Panc1 (cell line): ENCODE measurements around the gene LRRC8E. TPM values are rescaled to one million over a fixed set of nuclear protein-coding genes. Genes with fewer than 3 reads are reported as not detected.

Experiments
- ATAC-seq: fragments of 200-7000 bp; cut with Tn5 transposase; 2 replicates; pipeline ENCODE4 v1.9.1; 2020; ENCODE audit warnings: mild to moderate bottlenecking, moderate library complexity
- BruUV-seq: library from RNA; stranded (reverse); fragments of 400-500 nt; replicated peaks from 2 replicates; lab custom pipeline; 2021; lab: Mats Ljungman, UMichigan
- CTCF ChIA-PET: fragments of 300-600 bp; sonication (Branson Sonifier 250); formaldehyde crosslinking; loops from one replicate; lab custom pipeline; 2022; ENCODE audit warnings: antibody characterized with exemption; lab: Charles Lee
- POLR2A ChIA-PET: fragments of 300-600 bp; sonication (Branson Sonifier 250); formaldehyde crosslinking; loops from one replicate; lab custom pipeline; 2022; ENCODE audit warnings: antibody characterized with exemption; lab: Charles Lee
- DNase-seq: peaks from one replicate; pipeline ENCODE4 v3.0.0-alpha.2; 2010; ENCODE audit warnings: low read depth, low spot score
- H3K27ac ChIP-seq: 2 replicates; pipeline ENCODE4 v1.5.1; 2011; ENCODE audit warnings: mild to moderate bottlenecking, low read length, inconsistent platforms
- H3K27me3 ChIP-seq: fragments of 200-500 bp; sonication (Bioruptor generic); 2 replicates; pipeline ENCODE4 v1.6.0; 2014; ENCODE audit warnings: low read length, inconsistent platforms; ENCODE audit not compliant: control insufficient read depth, insufficient read depth
- H3K36me3 ChIP-seq: fragments of 200-500 bp; sonication (Bioruptor generic); 2 replicates; pipeline ENCODE4 v1.5.1; 2014; ENCODE audit warnings: inconsistent platforms, mild to moderate bottlenecking, low read length, moderate library complexity; ENCODE audit not compliant: control insufficient read depth, insufficient read depth
- H3K4me1 ChIP-seq: 2 replicates; pipeline ENCODE4 v1.5.1; 2011; ENCODE audit warnings: inconsistent platforms, mild to moderate bottlenecking, low read length, moderate library complexity; ENCODE audit not compliant: control insufficient read depth, insufficient read depth
- H3K4me3 ChIP-seq, 2 experiments: 2 replicates each; pipeline ENCODE4 v1.5.1; 2011 to 2012; ENCODE audit warnings: low read depth in 2 of 2, low read length in 2 of 2, mild to moderate bottlenecking in 2 of 2, inconsistent platforms in 1 of 2, moderate library complexity in 1 of 2
- H3K9me3 ChIP-seq: fragments of 200-500 bp; sonication (Bioruptor generic); 2 replicates; pipeline ENCODE4 v1.5.1; 2014; ENCODE audit warnings: low read depth, mild to moderate bottlenecking, inconsistent platforms, low read length, moderate library complexity; ENCODE audit not compliant: control insufficient read depth, insufficient read depth
- CTCF ChIP-seq: fragments of 450-650 bp; IDR thresholded peaks from 2 replicates; pipeline ENCODE4 v1.5.1; 2017; ENCODE audit warnings: mild to moderate bottlenecking
- POLR2AphosphoS5 ChIP-seq: IDR thresholded peaks from 2 replicates; pipeline ENCODE4 v1.6.1; 2012; ENCODE audit warnings: mild to moderate bottlenecking, low read depth, low read length, moderate library complexity
- REST ChIP-seq, 2 experiments: IDR thresholded peaks; 2 replicates each; pipeline ENCODE4 v1.6.1; 2011 to 2012; ENCODE audit warnings: low read depth in 2 of 2, control low read depth in 1 of 2, low read length in 1 of 2, mild to moderate bottlenecking in 1 of 2, moderate library complexity in 1 of 2; ENCODE audit not compliant: insufficient read depth in 1 of 2
- SIN3A ChIP-seq: IDR thresholded peaks from 2 replicates; pipeline ENCODE4 v1.6.1; 2012; ENCODE audit warnings: low read depth, mild to moderate bottlenecking, low read length, moderate library complexity, borderline replicate concordance; ENCODE audit not compliant: insufficient read depth
- TCF7L2 ChIP-seq: IDR thresholded peaks from 2 replicates; pipeline ENCODE4 v1.6.1; 2011; ENCODE audit warnings: mild to moderate bottlenecking, low read depth, low read length, inconsistent platforms
- in situ Hi-C: cut with HindIII; loops from 2 replicates; pipeline ENCODE4 v1.10.0; 2016; ENCODE audit warnings: low sequenced_read_pairs, low pct_unique_long_range_greater_than_20kb
- intact Hi-C: fragments of 100-400 bp; cut with micrococcal nuclease; formaldehyde crosslinking; loops from one replicate; pipeline ENCODE4 v1.10.0; 2022; ENCODE audit not compliant: unreplicated experiment
- total RNA-seq: library from RNA; stranded (reverse); gene quantifications from one replicate; pipeline ENCODE4 v1.2.1, GENCODE V29; 2021; ENCODE audit not compliant: unreplicated experiment

Gene LRRC8E
- total RNA-seq, 1 experiment from 2014 or later = 5.0 TPM

- no peaks in the 10 kb centered on the region for H3K27me3 ChIP-seq
- CTCF ChIA-PET = no interaction called here
- H3K27ac ChIP-seq = no peak within 1 kb of the TSS
- POLR2A ChIA-PET = interaction anchor here (0.7 kb wide), 1 partner anchor 10 kb away, joined by 5 read pairs; no protein-coding TSS in a partner anchor
- peak; percentile 42; the same call in 1 of the 2 replicates for ATAC-seq
- no peaks in the 10 kb centered on the region for H3K9me3 ChIP-seq
- H3K36me3 ChIP-seq = no peaks in the 10 kb centered on the region
- TF ChIP-seq SIN3A (no peak), POLR2AphosphoS5 (no peak), TCF7L2 (no peak), REST (IDR thresholded peaks at IDR 0.05; ENCODE audit: insufficient read depth in 1 of 2, low read depth in 2 of 2, low read length in 1 of 2) (no peak), CTCF (no peak)
- no peaks in the 10 kb centered on the region for H3K4me1 ChIP-seq
- in situ Hi-C loops (no loop called here), intact Hi-C loops (no loop called here)
- DNase-seq = no peak
- H3K4me3 ChIP-seq = peak within 1 kb of the TSS; percentile 45 to 49
- BruUV-seq = no TSS peak
These were observed 14.0 kb upstream of the LRRC8E start, which contains the start of gene PRR36 for GRCh38 chr19:7874076-7874896. PRR36 (minus strand) TSS chr19:7874390; CDS start chr19:7873689, 701 bp downstream.

DNA sequence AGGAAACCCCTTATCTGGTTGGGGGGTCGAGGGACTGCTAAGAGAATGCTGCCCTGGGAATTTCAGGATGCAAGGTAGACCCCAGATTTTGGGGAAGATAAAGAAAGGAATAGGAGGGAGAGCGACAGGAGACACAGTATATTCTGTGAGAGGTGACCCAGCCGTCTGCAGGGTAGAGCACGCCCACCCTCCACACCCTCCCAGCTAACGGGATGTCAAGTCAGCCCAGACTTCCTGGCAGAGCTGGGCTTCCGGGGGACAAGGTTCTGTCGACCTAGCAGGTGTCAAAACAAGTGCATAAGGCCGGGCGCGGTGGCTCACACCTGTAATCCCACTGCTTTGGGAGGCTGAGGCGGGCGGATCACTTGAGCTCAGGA, 13.4 kb upstream of the LRRC8E start:
- in situ Hi-C loops = no loop called here
- Histone ChIP-seq H3K4me3 (peak overlapping the region; percentile 45 to 49), H3K36me3 (no peaks in the 10 kb centered on the region), H3K9me3 (no peaks in the 10 kb centered on the region), H3K27me3 (no peaks in the 10 kb centered on the region), H3K27ac (no peak overlapping the region), H3K4me1 (no peaks in the 10 kb centered on the region)
- ATAC-seq (no peak), DNase-seq (no peak)
- intact Hi-C loops = no loop called here
- no TSS peak for BruUV-seq
- ChIA-PET POLR2A (interaction anchor here (0.7 kb wide), 1 partner anchor 9 kb away, joined by 5 read pairs; no protein-coding TSS in a partner anchor), CTCF (interaction anchor here (0.6 kb wide), 2 partner anchors 8 to 354 kb away, joined by 4 to 5 read pairs; no protein-coding TSS in a partner anchor)
- TF ChIP-seq CTCF = no peak
- TF ChIP-seq TCF7L2 = no peak
- TF ChIP-seq SIN3A = no peak
- no peak for TF ChIP-seq REST (IDR thresholded peaks at IDR 0.05; ENCODE audit: insufficient read depth in 1 of 2, low read depth in 2 of 2, low read length in 1 of 2)
- no peak for TF ChIP-seq POLR2AphosphoS5
